ENCODE data around the gene LGMN.

GRCh38 chr14:92783813-92784431 is 35.5 kb upstream of the LGMN start:
- TF ChIP-seq, protein P1, sequence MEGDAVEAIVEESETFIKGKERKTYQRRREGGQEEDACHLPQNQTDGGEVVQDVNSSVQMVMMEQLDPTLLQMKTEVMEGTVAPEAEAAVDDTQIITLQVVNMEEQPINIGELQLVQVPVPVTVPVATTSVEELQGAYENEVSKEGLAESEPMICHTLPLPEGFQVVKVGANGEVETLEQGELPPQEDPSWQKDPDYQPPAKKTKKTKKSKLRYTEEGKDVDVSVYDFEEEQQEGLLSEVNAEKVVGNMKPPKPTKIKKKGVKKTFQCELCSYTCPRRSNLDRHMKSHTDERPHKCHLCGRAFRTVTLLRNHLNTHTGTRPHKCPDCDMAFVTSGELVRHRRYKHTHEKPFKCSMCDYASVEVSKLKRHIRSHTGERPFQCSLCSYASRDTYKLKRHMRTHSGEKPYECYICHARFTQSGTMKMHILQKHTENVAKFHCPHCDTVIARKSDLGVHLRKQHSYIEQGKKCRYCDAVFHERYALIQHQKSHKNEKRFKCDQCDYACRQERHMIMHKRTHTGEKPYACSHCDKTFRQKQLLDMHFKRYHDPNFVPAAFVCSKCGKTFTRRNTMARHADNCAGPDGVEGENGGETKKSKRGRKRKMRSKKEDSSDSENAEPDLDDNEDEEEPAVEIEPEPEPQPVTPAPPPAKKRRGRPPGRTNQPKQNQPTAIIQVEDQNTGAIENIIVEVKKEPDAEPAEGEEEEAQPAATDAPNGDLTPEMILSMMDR (IDR thresholded peaks at IDR 0.05) = peak; percentile 75
- no peak for TF ChIP-seq NFIC (IDR thresholded peaks at IDR 0.05; ENCODE audit: borderline replicate concordance)
- TF ChIP-seq YY1 (IDR thresholded peaks at IDR 0.05; ENCODE audit: low read depth) = no peak
- TF ChIP-seq, protein P2, sequence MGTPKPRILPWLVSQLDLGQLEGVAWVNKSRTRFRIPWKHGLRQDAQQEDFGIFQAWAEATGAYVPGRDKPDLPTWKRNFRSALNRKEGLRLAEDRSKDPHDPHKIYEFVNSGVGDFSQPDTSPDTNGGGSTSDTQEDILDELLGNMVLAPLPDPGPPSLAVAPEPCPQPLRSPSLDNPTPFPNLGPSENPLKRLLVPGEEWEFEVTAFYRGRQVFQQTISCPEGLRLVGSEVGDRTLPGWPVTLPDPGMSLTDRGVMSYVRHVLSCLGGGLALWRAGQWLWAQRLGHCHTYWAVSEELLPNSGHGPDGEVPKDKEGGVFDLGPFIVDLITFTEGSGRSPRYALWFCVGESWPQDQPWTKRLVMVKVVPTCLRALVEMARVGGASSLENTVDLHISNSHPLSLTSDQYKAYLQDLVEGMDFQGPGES (IDR thresholded peaks at IDR 0.05; ENCODE audit: low read depth, low read length) = no peak
- peak; percentile 87 for TF ChIP-seq RAD21 (IDR thresholded peaks at IDR 0.05; ENCODE audit: low read length)
- TF ChIP-seq FOXJ3 (CRISPR knock-in tag; IDR thresholded peaks at IDR 0.05) = no peak
- no peak for TF ChIP-seq GABPA (IDR thresholded peaks at IDR 0.05; ENCODE audit: low read depth)
- TF ChIP-seq, protein P3, sequence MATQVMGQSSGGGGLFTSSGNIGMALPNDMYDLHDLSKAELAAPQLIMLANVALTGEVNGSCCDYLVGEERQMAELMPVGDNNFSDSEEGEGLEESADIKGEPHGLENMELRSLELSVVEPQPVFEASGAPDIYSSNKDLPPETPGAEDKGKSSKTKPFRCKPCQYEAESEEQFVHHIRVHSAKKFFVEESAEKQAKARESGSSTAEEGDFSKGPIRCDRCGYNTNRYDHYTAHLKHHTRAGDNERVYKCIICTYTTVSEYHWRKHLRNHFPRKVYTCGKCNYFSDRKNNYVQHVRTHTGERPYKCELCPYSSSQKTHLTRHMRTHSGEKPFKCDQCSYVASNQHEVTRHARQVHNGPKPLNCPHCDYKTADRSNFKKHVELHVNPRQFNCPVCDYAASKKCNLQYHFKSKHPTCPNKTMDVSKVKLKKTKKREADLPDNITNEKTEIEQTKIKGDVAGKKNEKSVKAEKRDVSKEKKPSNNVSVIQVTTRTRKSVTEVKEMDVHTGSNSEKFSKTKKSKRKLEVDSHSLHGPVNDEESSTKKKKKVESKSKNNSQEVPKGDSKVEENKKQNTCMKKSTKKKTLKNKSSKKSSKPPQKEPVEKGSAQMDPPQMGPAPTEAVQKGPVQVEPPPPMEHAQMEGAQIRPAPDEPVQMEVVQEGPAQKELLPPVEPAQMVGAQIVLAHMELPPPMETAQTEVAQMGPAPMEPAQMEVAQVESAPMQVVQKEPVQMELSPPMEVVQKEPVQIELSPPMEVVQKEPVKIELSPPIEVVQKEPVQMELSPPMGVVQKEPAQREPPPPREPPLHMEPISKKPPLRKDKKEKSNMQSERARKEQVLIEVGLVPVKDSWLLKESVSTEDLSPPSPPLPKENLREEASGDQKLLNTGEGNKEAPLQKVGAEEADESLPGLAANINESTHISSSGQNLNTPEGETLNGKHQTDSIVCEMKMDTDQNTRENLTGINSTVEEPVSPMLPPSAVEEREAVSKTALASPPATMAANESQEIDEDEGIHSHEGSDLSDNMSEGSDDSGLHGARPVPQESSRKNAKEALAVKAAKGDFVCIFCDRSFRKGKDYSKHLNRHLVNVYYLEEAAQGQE (IDR thresholded peaks at IDR 0.05; ENCODE audit: low read depth, low read length) = no peak
